Colon (tissue), 2 donors: ENCODE measurements around the gene FBXO42.
"Not testable (repeated sequence)": the region's sequence is repeated elsewhere in the genome, so short reads cannot be mapped to it uniquely, and the experiment has no call there.

Experiments
- FAIRE-seq: peaks from 2 replicates; lab custom pipeline; 2012; peaks lifted over from hg19 to GRCh38; lab: Jason Lieb, UNC
- donor health status: control.
- donor health status: control.

The FBXO42 gene

GRCh38 chr1:16219968-16220500 is 132.2 kb downstream of the FBXO42 start:
- no peak for FAIRE-seq

DNA sequence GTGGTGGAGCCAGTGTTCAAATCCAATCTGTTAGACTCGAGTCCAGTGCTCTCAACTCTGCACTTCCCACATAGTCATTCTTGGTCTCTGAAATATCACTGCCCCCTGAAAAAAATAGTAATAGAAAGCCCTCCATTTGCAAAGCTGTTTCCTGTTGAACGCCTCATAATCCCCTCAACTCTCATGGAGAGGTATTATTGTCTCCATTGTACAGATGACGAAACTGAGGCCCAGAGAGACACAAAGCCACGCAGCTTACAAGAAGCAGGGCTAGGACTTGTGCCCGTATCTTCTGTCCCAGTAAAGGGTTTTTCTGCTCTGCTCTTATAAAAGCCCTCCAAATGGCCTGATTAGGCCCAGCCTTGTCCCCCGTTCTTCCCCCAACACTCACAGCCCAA is 133.6 kb downstream of the FBXO42 start:
- no peak for FAIRE-seq

DNA sequence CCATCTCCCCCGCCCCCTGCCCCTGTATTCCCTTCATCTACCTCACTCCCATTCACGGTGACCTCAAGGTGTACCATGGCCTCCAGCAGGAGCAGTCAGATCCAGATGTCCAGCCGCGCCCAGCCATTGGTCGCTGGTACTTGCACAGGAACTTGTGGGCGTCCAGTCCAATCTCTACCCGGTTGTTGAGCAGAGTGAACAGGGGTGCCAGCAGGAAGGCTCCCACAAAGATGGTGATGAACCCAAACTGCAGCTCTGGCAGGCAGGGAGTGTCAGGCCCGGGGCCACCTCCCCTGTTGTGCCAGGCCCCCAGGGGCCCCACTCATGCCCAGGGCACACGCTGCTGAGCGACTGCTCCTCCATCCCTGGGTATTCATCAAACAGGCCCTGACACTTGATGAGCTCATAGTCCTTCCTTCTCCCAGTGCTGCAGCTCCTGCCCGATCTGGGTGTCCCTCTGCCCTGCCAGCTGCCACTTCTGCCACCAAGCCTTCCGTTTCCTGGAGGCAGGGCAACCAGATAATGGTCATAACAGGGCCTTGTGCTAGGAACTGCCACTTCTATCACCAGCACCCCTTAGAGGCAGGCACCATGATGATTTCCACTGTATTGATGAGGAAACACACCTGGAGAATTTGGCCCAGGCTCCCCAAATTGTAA is 134.1 kb downstream of the FBXO42 start:
- FAIRE-seq = no peak

DNA sequence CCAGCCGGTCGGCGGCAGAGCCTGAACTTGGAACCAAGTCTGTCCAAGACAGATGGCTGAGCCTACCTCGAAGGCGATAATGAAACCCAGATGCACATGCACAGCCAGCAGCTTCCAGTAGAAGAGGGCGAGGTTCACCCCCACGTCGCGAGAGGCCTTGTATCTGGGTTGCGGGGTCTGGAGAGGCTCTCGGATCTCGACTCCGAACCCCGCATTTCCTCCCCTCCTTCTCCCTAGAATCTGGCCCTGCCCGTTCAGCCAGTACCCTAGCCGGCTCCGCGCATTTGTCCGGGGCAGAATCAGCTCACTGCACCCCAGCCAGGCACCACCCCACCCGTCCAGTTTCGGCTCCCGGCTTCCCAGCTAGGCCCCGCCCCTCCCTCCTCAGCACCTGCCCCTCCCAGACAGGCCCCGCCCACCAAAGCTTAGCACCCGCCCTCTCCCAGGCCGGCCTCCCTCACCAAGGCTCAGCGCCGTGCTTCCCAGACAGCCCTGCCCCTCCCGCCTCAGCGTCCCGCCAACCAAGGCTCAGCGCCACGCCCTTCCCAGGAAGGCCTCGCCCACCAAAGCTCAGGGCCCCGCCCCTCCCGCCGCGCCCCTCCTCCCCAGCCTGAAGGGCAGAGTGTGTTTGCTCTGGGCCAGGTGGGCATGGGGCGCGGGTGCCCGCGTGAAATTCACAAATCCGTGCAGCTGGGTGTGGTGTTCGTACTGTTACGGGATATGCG is 135.1 kb downstream of the FBXO42 start:
- no peak for FAIRE-seq

- FAIRE-seq = no peak
Observed at GRCh38 chr1:16215882-16216753, 136.2 kb downstream of the FBXO42 start.

GRCh38 chr1:16215240-16215639 is 137.0 kb downstream of the FBXO42 start:
- not testable (repeated sequence) for FAIRE-seq

DNA sequence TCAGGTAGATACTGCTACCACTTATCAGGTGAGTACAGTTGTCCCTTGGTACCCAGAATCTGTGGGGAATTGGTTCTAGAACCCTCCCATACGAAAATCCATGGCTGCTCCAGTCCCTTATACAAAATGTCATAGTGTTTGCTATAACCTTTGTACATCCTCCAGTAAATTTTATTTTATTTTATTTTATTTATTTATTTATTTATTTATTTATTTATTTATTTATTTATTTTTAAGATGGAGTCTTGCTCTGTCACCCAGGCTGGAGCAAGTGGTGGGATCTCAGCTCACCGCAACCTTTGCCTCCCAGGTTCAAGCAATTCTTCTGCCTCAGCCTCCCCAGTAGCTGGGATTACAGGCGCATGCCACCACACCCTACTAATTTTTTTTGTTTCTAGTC is 138.7 kb downstream of the FBXO42 start:
- not testable (repeated sequence) for FAIRE-seq

DNA sequence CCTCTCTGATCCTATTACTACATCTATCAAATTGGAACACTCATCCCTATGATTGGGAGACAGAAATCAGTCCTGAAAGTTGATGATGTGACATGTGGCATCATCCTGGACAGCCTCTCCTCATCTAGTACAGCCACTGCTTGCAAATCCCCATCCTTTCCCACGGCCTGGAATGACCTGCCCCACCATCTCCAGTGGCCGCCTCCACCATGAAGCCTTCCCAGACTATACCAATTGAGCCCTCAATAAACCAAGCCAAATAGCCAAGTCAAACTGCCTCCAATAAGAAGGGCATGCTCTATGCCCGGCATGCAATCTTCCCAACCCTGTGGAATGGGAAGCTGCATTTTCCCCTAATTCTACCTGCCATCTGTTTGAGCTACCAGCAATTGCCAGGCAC is 139.3 kb downstream of the FBXO42 start:
- FAIRE-seq = no peak

GRCh38 chr1:16212251-16212961 is 139.9 kb downstream of the FBXO42 start, which contains the start of gene ARHGEF19:
ARHGEF19 (minus strand) TSS chr1:16212652; CDS start chr1:16209054, 3,598 bp downstream.
- no peak for FAIRE-seq

GRCh38 chr1:16211824-16212223 is 140.5 kb downstream of the FBXO42 start:
- no peak for FAIRE-seq

- FAIRE-seq = no peak
Observed at GRCh38 chr1:16210581-16210980, 141.7 kb downstream of the FBXO42 start.

DNA sequence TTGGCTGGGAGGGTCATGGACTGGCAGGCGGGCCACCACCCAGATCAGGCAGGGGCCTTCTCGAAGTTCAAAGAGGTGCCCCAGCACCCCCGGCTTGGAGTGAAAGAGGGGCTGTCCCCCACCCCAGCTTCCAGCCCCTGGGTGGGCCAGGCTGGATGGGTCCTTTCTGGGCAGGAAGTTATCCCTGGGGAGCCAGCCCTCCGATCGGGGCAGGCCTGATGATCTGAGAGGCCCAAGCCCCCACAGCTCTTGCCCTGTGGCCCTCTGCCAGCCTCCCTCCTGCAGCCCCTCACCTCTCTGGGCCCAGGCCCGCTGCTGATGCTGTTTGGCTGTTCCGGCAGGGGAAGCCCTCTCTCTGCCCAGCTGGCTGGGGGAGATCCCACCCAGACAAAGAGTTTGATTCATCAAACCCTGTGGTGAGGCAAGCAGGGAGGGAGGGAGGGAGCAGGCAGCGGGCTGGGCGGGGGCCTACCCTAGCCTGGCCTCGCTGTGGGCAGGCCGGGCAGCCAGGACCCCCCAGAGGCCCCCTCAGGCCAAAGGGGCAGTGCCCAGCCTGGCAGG is 142.4 kb downstream of the FBXO42 start:
- FAIRE-seq = no peak

- no peak for FAIRE-seq
Observed at GRCh38 chr1:16209132-16209846, 143.0 kb downstream of the FBXO42 start.

DNA sequence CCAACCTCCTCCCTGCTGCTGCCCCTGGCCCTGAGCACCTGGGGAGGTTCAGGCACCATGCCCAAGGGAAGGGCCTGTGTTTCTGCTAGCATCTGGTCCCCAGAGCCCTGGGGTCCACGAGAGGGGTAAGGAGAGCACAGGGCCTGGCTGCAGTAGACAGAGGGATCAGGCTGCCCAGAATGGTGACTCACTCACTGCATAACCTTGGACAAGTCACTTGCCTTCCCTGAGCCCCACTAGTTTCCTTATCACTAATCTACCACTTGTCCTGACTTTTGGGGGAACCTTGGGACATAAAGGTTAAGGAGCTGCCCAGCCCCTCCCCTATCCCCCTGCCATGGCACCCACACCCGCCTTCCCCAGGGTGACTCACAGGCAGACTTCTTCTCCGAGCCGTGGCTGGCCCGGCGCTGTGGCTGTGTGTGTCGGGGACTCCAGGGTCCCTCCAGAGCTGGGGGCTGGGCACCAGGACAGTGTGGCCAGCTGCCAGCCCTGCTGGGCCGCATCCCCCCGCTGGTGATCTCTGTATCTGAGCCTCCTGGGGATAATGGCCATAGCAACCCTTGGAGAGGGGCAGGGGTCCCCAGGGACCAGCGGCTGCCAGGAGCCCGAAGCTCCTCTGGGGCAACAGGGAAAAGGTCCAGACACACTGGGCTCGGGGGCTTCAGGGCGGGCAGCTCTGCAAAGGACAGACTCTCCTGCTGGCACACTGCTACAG is 143.9 kb downstream of the FBXO42 start:
- no peak for FAIRE-seq

DNA sequence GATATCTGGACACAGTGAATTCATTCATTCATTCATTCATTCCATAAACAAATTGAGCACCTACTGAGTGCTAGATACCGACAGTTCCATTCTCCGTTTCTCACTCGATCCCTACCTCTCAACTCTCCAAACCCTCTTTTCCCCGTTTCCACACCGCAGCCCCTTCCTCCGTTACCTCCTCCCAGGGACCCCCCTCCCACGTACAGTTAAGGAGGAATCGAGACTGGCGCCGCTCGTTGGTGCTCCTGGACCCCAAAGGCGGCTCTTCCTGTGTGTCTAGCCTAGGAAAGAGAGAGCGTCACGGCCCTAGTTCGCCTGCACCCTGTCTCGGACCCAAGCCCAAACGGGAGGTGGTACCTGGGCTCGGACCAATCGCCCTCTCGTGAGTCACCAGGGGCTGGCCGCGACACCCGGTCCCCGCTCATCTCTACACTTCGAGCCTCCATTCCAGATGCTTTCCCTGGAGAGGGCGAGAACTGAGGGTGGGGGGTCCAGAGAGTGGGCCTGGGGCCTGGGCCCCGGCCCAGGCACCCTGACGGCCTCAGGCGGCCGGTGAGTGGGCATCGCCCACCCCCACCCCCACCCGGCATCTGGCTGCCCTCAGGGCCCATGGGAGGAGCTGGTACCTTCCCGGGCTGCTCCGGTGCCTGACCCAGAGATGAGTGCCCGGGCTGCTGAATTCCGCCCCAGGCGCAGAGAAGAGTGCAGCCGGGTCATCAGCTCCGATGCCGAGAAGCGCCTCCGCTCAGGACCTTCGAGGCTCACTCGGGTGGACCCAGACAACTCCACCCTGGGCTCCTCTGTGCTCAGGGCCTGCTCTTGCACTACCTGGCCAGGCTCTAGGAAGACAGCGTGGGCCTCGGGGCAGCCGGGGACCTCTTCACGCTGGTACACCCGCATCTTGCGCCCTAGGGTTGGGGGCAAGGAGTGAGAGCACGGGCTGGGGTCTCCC is 144.7 kb downstream of the FBXO42 start:
- no peak for FAIRE-seq

DNA sequence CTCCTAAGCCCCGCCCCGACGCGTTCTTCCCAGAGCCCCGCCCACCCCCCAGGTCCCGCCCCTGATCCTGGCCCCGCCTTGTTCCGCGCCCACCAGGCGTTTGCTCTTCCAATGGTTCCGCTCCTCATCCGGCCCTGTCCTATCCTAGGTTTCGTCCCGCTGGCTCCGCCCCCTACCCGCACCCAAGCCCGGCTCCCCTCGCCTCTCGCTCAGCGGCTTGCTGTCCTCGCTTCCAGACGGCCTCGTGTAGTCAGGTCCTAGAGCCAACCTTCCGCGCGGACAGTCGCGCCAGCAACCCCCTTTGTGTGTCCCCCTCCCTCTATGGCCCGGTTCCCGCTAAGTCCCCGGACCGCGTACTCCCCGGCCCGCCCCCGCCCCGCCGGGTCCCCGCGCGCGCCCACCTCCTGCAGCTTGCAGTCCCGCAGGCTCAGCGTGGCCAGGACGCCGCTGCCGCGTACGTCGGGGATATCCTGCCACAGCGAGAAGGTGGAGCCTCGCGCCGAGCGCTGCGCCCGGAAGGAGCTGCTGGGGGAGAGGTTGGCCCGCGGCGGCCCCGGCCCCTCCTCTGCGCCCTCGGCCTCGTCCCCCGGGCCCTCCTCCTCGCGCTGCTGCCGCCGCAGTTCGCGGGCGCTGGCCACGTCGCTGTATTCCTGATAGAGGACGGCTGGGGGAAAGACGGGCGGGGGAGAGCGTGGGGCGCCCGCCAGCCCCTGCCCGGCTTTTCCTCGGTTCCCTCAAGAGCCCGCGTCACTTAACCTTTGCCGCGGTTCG is 145.5 kb downstream of the FBXO42 start:
- no peak for FAIRE-seq

GRCh38 chr1:16205891-16206546 is 146.3 kb downstream of the FBXO42 start:
- FAIRE-seq = no peak

GRCh38 chr1:16205334-16205671 is 147.0 kb downstream of the FBXO42 start:
- no peak for FAIRE-seq
